OCI-LY7 (cell line): ENCODE data around the gene LAPTM5. TPM values are rescaled to one million over a fixed set of nuclear protein-coding genes. Genes with fewer than 3 reads are reported as not detected.

Experiments
- BruUV-seq: library from RNA; stranded (reverse); fragments of 400-500 nt; replicated peaks from 2 replicates; lab custom pipeline; 2021; lab: Mats Ljungman, UMichigan
- CTCF ChIA-PET: fragments of 300-600 bp; sonication (Branson Sonifier 250); formaldehyde crosslinking; loops from one replicate; lab custom pipeline; 2022; ENCODE audit warnings: antibody characterized with exemption; ENCODE audit not compliant: unreplicated experiment; lab: Charles Lee
- POLR2A ChIA-PET: fragments of 300-600 bp; sonication (Branson Sonifier 250); formaldehyde crosslinking; loops from one replicate; lab custom pipeline; 2022; ENCODE audit warnings: antibody characterized with exemption; lab: Charles Lee
- DNase-seq: peaks from one replicate; pipeline ENCODE4 v3.0.0-alpha.2; 2015; ENCODE audit warnings: low spot score
- H2AFZ ChIP-seq: fragments of 200-600 bp; sonication (generic), shearing (Covaris generic); 2 replicates; pipeline ENCODE4 v1.6.1; 2014; ENCODE audit warnings: mild to moderate bottlenecking, antibody characterized with exemption, low read length, moderate library complexity
- H3K27ac ChIP-seq: fragments of 200-600 bp; sonication (generic); 2 replicates; pipeline ENCODE4 v1.5.1; 2014; ENCODE audit warnings: mixed run types, low read depth, mild to moderate bottlenecking, moderate library complexity, low read length, inconsistent platforms; ENCODE audit not compliant: poor library complexity, severe bottlenecking
- H3K36me3 ChIP-seq: fragments of 200-600 bp; sonication (generic); 2 replicates; pipeline ENCODE4 v1.6.1; 2014; ENCODE audit warnings: mild to moderate bottlenecking, antibody characterized with exemption, low read length, moderate library complexity, mixed read lengths; ENCODE audit not compliant: insufficient read depth
- H3K4me1 ChIP-seq: fragments of 200-600 bp; sonication (generic); 2 replicates; pipeline ENCODE4 v1.5.1; 2014; ENCODE audit warnings: mild to moderate bottlenecking, low read length; ENCODE audit not compliant: insufficient read depth, poor library complexity, severe bottlenecking
- H3K4me2 ChIP-seq: fragments of 200-600 bp; sonication (generic); 2 replicates; pipeline ENCODE4 v1.6.1; 2014; ENCODE audit warnings: mild to moderate bottlenecking, low read length
- H3K4me3 ChIP-seq: fragments of 200-600 bp; sonication (generic); 2 replicates; pipeline ENCODE4 v1.5.1; 2014; ENCODE audit warnings: mild to moderate bottlenecking, low read depth, low read length; ENCODE audit not compliant: poor library complexity, severe bottlenecking
- H3K79me2 ChIP-seq: fragments of 200-600 bp; sonication (generic); 2 replicates; pipeline ENCODE4 v1.6.1; 2016; ENCODE audit warnings: low read depth, mild to moderate bottlenecking, low read length, moderate library complexity, mixed read lengths; ENCODE audit not compliant: insufficient read depth
- H3K9me2 ChIP-seq: fragments of 200-600 bp; sonication (generic); 2 replicates; pipeline ENCODE4 v1.6.1; 2016; ENCODE audit warnings: mild to moderate bottlenecking, low read length, mixed read lengths; ENCODE audit not compliant: insufficient read depth
- H3K9me3 ChIP-seq: fragments of 200-600 bp; sonication (generic); 2 replicates; pipeline ENCODE4 v1.6.1; 2014; ENCODE audit warnings: mild to moderate bottlenecking, mixed run types, low read length, mixed read lengths
- H4K20me1 ChIP-seq: fragments of 200-600 bp; sonication (generic); 2 replicates; pipeline ENCODE4 v1.6.1; 2014; ENCODE audit warnings: mild to moderate bottlenecking, antibody characterized with exemption, low read length, moderate library complexity, mixed read lengths; ENCODE audit not compliant: insufficient read depth
- CTCF ChIP-seq: fragments of 200-600 bp; sonication (generic); conservative IDR thresholded peaks from 2 replicates; pipeline ENCODE4 v1.5.1; 2014; ENCODE audit warnings: mild to moderate bottlenecking, antibody characterized with exemption, low read length, moderate library complexity, mixed read lengths
- EZH2phosphoT487 ChIP-seq: fragments of 200-600 bp; sonication (generic); IDR thresholded peaks from 2 replicates; pipeline ENCODE4 v1.6.1; 2018; ENCODE audit warnings: low read depth, borderline replicate concordance, mild to moderate bottlenecking, mixed run types, antibody characterized with exemption, low read length, moderate library complexity, mixed read lengths
- intact Hi-C: fragments of 100-400 bp; cut with micrococcal nuclease; formaldehyde crosslinking; loops from one replicate; pipeline ENCODE4 v1.10.0; 2022; ENCODE audit not compliant: unreplicated experiment
- total RNA-seq, 2 experiments: library from RNA; depleted of rRNA in 1 of 2; stranded (reverse); fragments of >200 nt in 1 of 2; shearing (Covaris generic) in 1 of 2; gene quantifications; 2 replicates each; pipeline ENCODE4 v1.2.3, GENCODE V29; 2014 to 2022

LAPTM5 gene
- total RNA-seq, 2 experiments from 2014 or later, result 113 to 137 TPM

GRCh38 chr1:30765556-30766434 lies 8.2 kb upstream of the LAPTM5 start:
- BruUV-seq, result no TSS peak
- Histone ChIP-seq H3K4me1 (peaks cover 33% of the 10 kb centered on the region), H3K79me2 (no peaks in the 10 kb centered on the region), H3K4me3 (no peak overlapping the region), H2AFZ (no peak overlapping the region), H3K36me3 (no peaks in the 10 kb centered on the region), H4K20me1 (no peaks in the 10 kb centered on the region), H3K27ac (no peak overlapping the region), H3K9me2 (no peaks in the 10 kb centered on the region), H3K9me3 (no peaks in the 10 kb centered on the region), H3K4me2 (no peak overlapping the region)
- no peak for DNase-seq
- CTCF ChIA-PET, result no interaction called here
- TF ChIP-seq CTCF, result no peak
- TF ChIP-seq EZH2phosphoT487, result no peak
- intact Hi-C loops, result no loop called here
- POLR2A ChIA-PET, result no interaction called here

- H3K9me2 ChIP-seq, result no peaks in the 10 kb centered on the region
- H3K9me3 ChIP-seq, result no peaks in the 10 kb centered on the region
- ChIA-PET CTCF (no interaction called here), POLR2A (no interaction called here)
- BruUV-seq, result no TSS peak
- TF ChIP-seq CTCF (no peak), EZH2phosphoT487 (no peak)
- intact Hi-C loops, result no loop called here
- no peaks in the 10 kb centered on the region for H4K20me1 ChIP-seq
- peaks cover 40% of the 10 kb centered on the region for H3K4me1 ChIP-seq
- H3K36me3 ChIP-seq, result no peaks in the 10 kb centered on the region
- DNase-seq, result no peak
- no peak overlapping the region for H3K4me2 ChIP-seq
- no peak overlapping the region for H2AFZ ChIP-seq
- no peak overlapping the region for H3K27ac ChIP-seq
- H3K4me3 ChIP-seq, result no peak overlapping the region
- H3K79me2 ChIP-seq, result no peaks in the 10 kb centered on the region
Observed at GRCh38 chr1:30764939-30765555, 7.5 kb upstream of the LAPTM5 start.

GRCh38 chr1:30764396-30764795 lies 6.8 kb upstream of the LAPTM5 start:
- H3K9me3 ChIP-seq, result no peaks in the 10 kb centered on the region
- H3K4me1 ChIP-seq, result peaks cover 47% of the 10 kb centered on the region
- no TSS peak for BruUV-seq
- H3K27ac ChIP-seq, result no peak overlapping the region
- no peak overlapping the region for H3K4me2 ChIP-seq
- H4K20me1 ChIP-seq, result no peaks in the 10 kb centered on the region
- no peak overlapping the region for H3K4me3 ChIP-seq
- H2AFZ ChIP-seq, result no peak overlapping the region
- no peaks in the 10 kb centered on the region for H3K79me2 ChIP-seq
- no peak for DNase-seq
- TF ChIP-seq EZH2phosphoT487 (no peak), CTCF (no peak)
- ChIA-PET POLR2A (interaction anchor here (0.7 kb wide), 1 partner anchor 43 kb away, joined by 3 read pairs; no protein-coding TSS in a partner anchor), CTCF (no interaction called here)
- H3K9me2 ChIP-seq, result no peaks in the 10 kb centered on the region
- intact Hi-C loops, result no loop called here
- no peaks in the 10 kb centered on the region for H3K36me3 ChIP-seq
